GM12878 (cell line): Measurements from ENCODE around the gene GAMT. TPM values are rescaled to one million over a fixed set of nuclear protein-coding genes. Genes with fewer than 3 reads are reported as not detected.

ENCODE experiments used
- ATAC-seq: fragments of 200-7000 bp; cut with Tn5 transposase; 3 replicates; pipeline ENCODE4 v1.9.1; 2020; ENCODE audit warnings: mild to moderate bottlenecking, moderate library complexity
- BruUV-seq: library from RNA; stranded (reverse); fragments of 400-500 nt; replicated peaks from 2 replicates; lab custom pipeline; 2021; lab: Mats Ljungman, UMichigan
- CTCF ChIA-PET: fragments of 300-600 bp; sonication (Branson Sonifier 250); formaldehyde crosslinking; extraction: SDS; loops from one replicate; lab custom pipeline; 2021; ENCODE audit warnings: inconsistent platforms; lab: Yijun Ruan, JAX
- POLR2A ChIA-PET: fragments of 350-600 bp; formaldehyde crosslinking; extraction: SDS; loops from one replicate; lab custom pipeline; 2021; ENCODE audit warnings: inconsistent platforms; lab: Charles Lee
- RAD21 ChIA-PET: fragments of 300-600 bp; sonication (Branson Sonifier 250); formaldehyde crosslinking; loops from one replicate; lab custom pipeline; 2023; ENCODE audit warnings: antibody characterized with exemption; ENCODE audit not compliant: unreplicated experiment; lab: Charles Lee
- SMC1A ChIA-PET: fragments of 300-600 bp; sonication (Branson Sonifier 250); formaldehyde crosslinking; loops from one replicate; lab custom pipeline; 2023; ENCODE audit not compliant: unreplicated experiment, uncharacterized antibody; lab: Charles Lee
- DNase-seq: peaks from one replicate; pipeline ENCODE4 v3.0.0-alpha.2; 2011; ENCODE audit warnings: low read depth, low spot score
- FAIRE-seq: peaks from 3 replicates; lab custom pipeline; 2011; peaks lifted over from hg19 to GRCh38; lab: Jason Lieb, UNC
- H2AFZ ChIP-seq: 2 replicates; pipeline ENCODE4 v1.6.0; 2011; ENCODE audit warnings: low read depth, low read length, control low read depth; ENCODE audit not compliant: control insufficient read depth
- H3K27ac ChIP-seq: 2 replicates; pipeline ENCODE4 v1.5.1; 2011; ENCODE audit warnings: control low read depth; ENCODE audit not compliant: control insufficient read depth, insufficient read depth
- H3K27me3 ChIP-seq, 2 experiments: replicated peaks in 1 of 2; 2 replicates each; pipeline versions ENCODE4 v1.6.0 to v1.6.1; 2011; ENCODE audit warnings: low read length in 1 of 2; ENCODE audit not compliant: control insufficient read depth in 2 of 2, insufficient read depth in 2 of 2
- H3K36me3 ChIP-seq, 2 experiments: 2 replicates each; pipeline ENCODE4 v1.5.1; 2011; ENCODE audit warnings: low read length in 1 of 2; ENCODE audit not compliant: control insufficient read depth in 2 of 2, insufficient read depth in 2 of 2
- H3K4me1 ChIP-seq: 2 replicates; pipeline ENCODE4 v1.6.1; 2011; ENCODE audit warnings: mild to moderate bottlenecking, low read length, moderate library complexity, mixed read lengths; ENCODE audit not compliant: control insufficient read depth, insufficient read depth
- H3K4me2 ChIP-seq: 2 replicates; pipeline ENCODE4 v1.6.0; 2011; ENCODE audit warnings: control low read depth; ENCODE audit not compliant: control insufficient read depth, insufficient read depth
- H3K4me3 ChIP-seq: fragments of 200-600 bp; sonication (generic); 2 replicates; pipeline ENCODE4 v1.5.1; 2016
- H3K79me2 ChIP-seq: 2 replicates; pipeline ENCODE4 v1.6.0; 2011; ENCODE audit warnings: low read length; ENCODE audit not compliant: control insufficient read depth, insufficient read depth
- H3K9ac ChIP-seq: 2 replicates; pipeline ENCODE4 v1.8.0; 2011; ENCODE audit warnings: low read length, control low read depth, mixed read lengths; ENCODE audit not compliant: control insufficient read depth, insufficient read depth
- H3K9me3 ChIP-seq: replicated peaks from 3 replicates; pipeline ENCODE4 v1.5.1; 2011; ENCODE audit warnings: mild to moderate bottlenecking, low read length; ENCODE audit not compliant: control insufficient read depth, insufficient read depth
- H4K20me1 ChIP-seq: 2 replicates; pipeline ENCODE4 v1.6.0; 2011; ENCODE audit not compliant: control insufficient read depth, insufficient read depth
- ATF3 ChIP-seq: IDR thresholded peaks from 2 replicates; pipeline ENCODE4 v1.6.1; 2011; ENCODE audit warnings: low read depth, mild to moderate bottlenecking, low read length, moderate library complexity, borderline replicate concordance; ENCODE audit errors: extremely low read depth
- CREM ChIP-seq: IDR thresholded peaks from 2 replicates; pipeline ENCODE4 v1.6.1; 2014; ENCODE audit warnings: antibody characterized with exemption, low read depth
- ELK1 ChIP-seq: IDR thresholded peaks from 2 replicates; pipeline ENCODE4 v1.6.1; 2012; ENCODE audit warnings: low read depth, low read length, improper control_type of control experiment
- ETV6 ChIP-seq, 2 experiments: fragments of 450-650 bp in 1 of 2; IDR thresholded peaks in 1 of 2; conservative IDR thresholded peaks in 1 of 2; 2 replicates each; pipeline ENCODE4 v1.6.1; 2014; ENCODE audit warnings: antibody characterized with exemption in 1 of 2, borderline replicate concordance in 1 of 2, low read depth in 1 of 2, mild to moderate bottlenecking in 1 of 2, moderate library complexity in 1 of 2
- EZH2 ChIP-seq: IDR thresholded peaks from 2 replicates; pipeline ENCODE4 v1.6.1; 2012; ENCODE audit warnings: low read depth, mild to moderate bottlenecking, control low read depth, inconsistent platforms, low read length, borderline replicate concordance; ENCODE audit not compliant: control insufficient read depth
- IRF4 ChIP-seq: IDR thresholded peaks from 2 replicates; pipeline ENCODE4 v1.6.1; 2011; ENCODE audit warnings: low read depth, low read length
- JUNB ChIP-seq: IDR thresholded peaks from 2 replicates; pipeline ENCODE4 v1.6.1; 2016; ENCODE audit warnings: antibody characterized with exemption, mild to moderate bottlenecking
- NR2C2 ChIP-seq: IDR thresholded peaks from 2 replicates; pipeline ENCODE4 v1.6.1; 2011; ENCODE audit warnings: borderline replicate concordance, low read depth; ENCODE audit not compliant: control insufficient read depth, insufficient read length
- PML ChIP-seq: IDR thresholded peaks from 2 replicates; pipeline ENCODE4 v1.6.1; 2012; ENCODE audit warnings: low read length, inconsistent platforms
- POU2F2 ChIP-seq: IDR thresholded peaks from 3 replicates; pipeline ENCODE4 v1.6.1; 2011; ENCODE audit warnings: low read depth, mild to moderate bottlenecking, low read length, borderline replicate concordance
- RAD21 ChIP-seq: IDR thresholded peaks from 2 replicates; pipeline ENCODE4 v1.6.1; 2011; ENCODE audit warnings: mild to moderate bottlenecking, low read depth, low read length, moderate library complexity; ENCODE audit not compliant: insufficient read depth
- SMAD1 ChIP-seq: fragments of 450-650 bp; IDR thresholded peaks from 2 replicates; pipeline ENCODE4 v1.6.1; 2018; ENCODE audit warnings: mild to moderate bottlenecking, low read depth; ENCODE audit not compliant: partially characterized antibody
- SMAD5 ChIP-seq: IDR thresholded peaks from 2 replicates; pipeline ENCODE4 v1.6.1; 2016; ENCODE audit warnings: antibody characterized with exemption, low read depth
- SREBF2 ChIP-seq: IDR thresholded peaks from 2 replicates; pipeline ENCODE4 v1.6.1; 2012; ENCODE audit warnings: mild to moderate bottlenecking, low read length
- SUPT20H ChIP-seq: IDR thresholded peaks from 2 replicates; pipeline ENCODE4 v1.6.1; 2011; ENCODE audit warnings: low read depth, mild to moderate bottlenecking, low read length, moderate library complexity, borderline replicate concordance; ENCODE audit not compliant: control insufficient read depth
- TARDBP ChIP-seq: IDR thresholded peaks from 2 replicates; pipeline ENCODE4 v1.6.1; 2016; ENCODE audit warnings: borderline replicate concordance
- TCF12 ChIP-seq: IDR thresholded peaks from 2 replicates; pipeline ENCODE4 v1.6.1; 2011; ENCODE audit warnings: low read depth, mild to moderate bottlenecking, low read length
- WGBS: methylation state at CpG from one replicate; pipeline ENCODE4 v1.1.6; 2016; ENCODE audit warnings: low lambda C conversion rate; ENCODE audit not compliant: insufficient replicate concordance, insufficient coverage; ENCODE audit errors: missing lambda C conversion rate; 5-methylcytosine and 5-hydroxymethylcytosine counted together
- in situ Hi-C: fragments of 300-500 bp; cut with MboI; formaldehyde crosslinking; loops from 9 replicates; pipeline ENCODE4 v1.14.3; 2018; ENCODE audit warnings: mixed read lengths
- intact Hi-C: fragments of 100-400 bp; cut with micrococcal nuclease; formaldehyde crosslinking; loops from one replicate; pipeline ENCODE4 v1.14.2; 2022; ENCODE audit not compliant: unreplicated experiment
- polyA plus RNA-seq, 11 experiments: library from polyadenylated mRNA; depleted of rRNA in 4 of 11; unstranded in 6 of 11; stranded (reverse) in 5 of 11; fragments of >200 nt; fragmentation: Nextera tagmentation in 4 of 11; fragmentation: Illumina TruSeq in 1 of 11; extraction: Ambion mirVana in 4 of 11; extraction: Trizol in 1 of 11; gene quantifications; 1 replicate in 1 of 11; 2 replicates in 10 of 11; pipeline versions ENCODE4 v1.2.1 to v1.2.3, GENCODE V29; 2011 to 2016; ENCODE audit warnings: inconsistent platforms in 2 of 11, missing spikeins in 2 of 11, low read depth in 1 of 11
- total RNA-seq, 4 experiments: library from RNA; depleted of rRNA in 3 of 4; stranded (reverse); fragments of >200 nt in 3 of 4; fragmentation: Illumina TruSeq in 1 of 4; extraction: Trizol in 1 of 4; gene quantifications; 2 replicates each; pipeline versions ENCODE4 v1.2.1 to v1.2.3, GENCODE V29; 2013 to 2021

The GAMT gene
- total and polyA plus RNA-seq, 10 of the 15 experiments (the other 5 are each of a cell fraction or from before 2014, with no cell fraction given), result 1.6 to 131 (median 38.8) TPM

GRCh38 chr19:1411255-1412191 is 10.2 kb upstream of the GAMT start:
- no peak for TF ChIP-seq ELK1
- no peak for TF ChIP-seq TCF12
- no peak for TF ChIP-seq TARDBP
- no peak for TF ChIP-seq JUNB
- no peak for TF ChIP-seq SMAD1
- no peak for TF ChIP-seq SUPT20H
- no peak for TF ChIP-seq ATF3
- no peak for TF ChIP-seq ETV6 (conservative IDR thresholded peaks at IDR 0.05 in 1 of 2, IDR thresholded peaks at IDR 0.05 in 1 of 2; ENCODE audit: borderline replicate concordance in 1 of 2, low read depth in 1 of 2)
- TF ChIP-seq CREM, result no peak
- TF ChIP-seq IRF4, result no peak
- no peak for TF ChIP-seq SREBF2
- no peak for TF ChIP-seq RAD21
- TF ChIP-seq SMAD5, result no peak
- no peak for TF ChIP-seq POU2F2
- no peak for TF ChIP-seq NR2C2
- TF ChIP-seq EZH2, result no peak
- TF ChIP-seq PML, result no peak
- intact Hi-C loops, result no loop called here
- ATAC-seq (no peak), FAIRE-seq (no peak), DNase-seq (no peak)
- ChIA-PET CTCF (no interaction called here), POLR2A (no interaction called here), RAD21 (no interaction called here), SMC1A (no interaction called here)
- no peak overlapping the region for H3K27ac ChIP-seq
- H2AFZ ChIP-seq, result no peak overlapping the region
- no peak overlapping the region for H3K9ac ChIP-seq
- H3K4me3 ChIP-seq, result no peak overlapping the region
- H3K79me2 ChIP-seq, result peaks cover 88% of the 10 kb centered on the region
- WGBS, result 81% methylated on average over 28 of the region's 29 CpGs
- peaks cover 35% of the 10 kb centered on the region for H4K20me1 ChIP-seq
- no peaks in the 10 kb centered on the region for H3K9me3 ChIP-seq
- peaks cover 44% of the 10 kb centered on the region for H3K4me1 ChIP-seq
- BruUV-seq, result no TSS peak
- in situ Hi-C loops, result no loop called here
- H3K4me2 ChIP-seq, result peak overlapping the region; percentile 28; the same call in 1 of the 2 replicates
- no peaks in the 10 kb centered on the region for H3K27me3 ChIP-seq
- peaks cover 5 to 28% of the 10 kb centered on the region in 2 experiments for H3K36me3 ChIP-seq
